GM12865 (cell line): ENCODE data around the gene KCNQ5.

Experiments used
- DNase-seq: peaks from one replicate; pipeline ENCODE4 v3.0.0; 2010; ENCODE audit warnings: low read depth
- H3K4me3 ChIP-seq: 2 replicates; pipeline ENCODE4 v1.5.1; 2011; ENCODE audit warnings: mild to moderate bottlenecking, low read depth, low read length, control low read depth
- TF ChIP-seq, protein P1 (sequence below): IDR thresholded peaks from 2 replicates; pipeline ENCODE4 v1.5.1; 2011; ENCODE audit warnings: low read length, control low read depth, low read depth, inconsistent platforms; ENCODE audit not compliant: insufficient read depth; ENCODE audit errors: missing control alignments

Gene KCNQ5

DNA sequence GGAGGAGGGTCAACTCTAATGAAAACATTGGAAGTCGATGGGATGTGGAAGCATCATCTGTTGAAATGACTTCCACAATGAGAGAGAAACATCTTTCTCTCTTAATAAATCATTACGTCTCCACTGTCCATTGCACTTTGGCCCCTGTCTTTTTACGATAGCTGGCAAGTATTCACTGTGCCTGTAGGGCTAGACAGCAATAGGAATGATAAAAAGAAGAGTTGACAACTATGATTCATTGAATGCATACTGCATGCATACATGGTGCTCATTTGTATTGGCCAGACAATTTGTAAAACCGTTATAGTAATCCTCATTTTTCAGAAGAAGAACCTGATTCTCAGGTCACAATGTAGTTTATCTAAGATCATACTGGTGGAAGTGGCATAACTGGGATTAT is 220.3 kb downstream of the KCNQ5 start:
- TF ChIP-seq, protein P1, sequence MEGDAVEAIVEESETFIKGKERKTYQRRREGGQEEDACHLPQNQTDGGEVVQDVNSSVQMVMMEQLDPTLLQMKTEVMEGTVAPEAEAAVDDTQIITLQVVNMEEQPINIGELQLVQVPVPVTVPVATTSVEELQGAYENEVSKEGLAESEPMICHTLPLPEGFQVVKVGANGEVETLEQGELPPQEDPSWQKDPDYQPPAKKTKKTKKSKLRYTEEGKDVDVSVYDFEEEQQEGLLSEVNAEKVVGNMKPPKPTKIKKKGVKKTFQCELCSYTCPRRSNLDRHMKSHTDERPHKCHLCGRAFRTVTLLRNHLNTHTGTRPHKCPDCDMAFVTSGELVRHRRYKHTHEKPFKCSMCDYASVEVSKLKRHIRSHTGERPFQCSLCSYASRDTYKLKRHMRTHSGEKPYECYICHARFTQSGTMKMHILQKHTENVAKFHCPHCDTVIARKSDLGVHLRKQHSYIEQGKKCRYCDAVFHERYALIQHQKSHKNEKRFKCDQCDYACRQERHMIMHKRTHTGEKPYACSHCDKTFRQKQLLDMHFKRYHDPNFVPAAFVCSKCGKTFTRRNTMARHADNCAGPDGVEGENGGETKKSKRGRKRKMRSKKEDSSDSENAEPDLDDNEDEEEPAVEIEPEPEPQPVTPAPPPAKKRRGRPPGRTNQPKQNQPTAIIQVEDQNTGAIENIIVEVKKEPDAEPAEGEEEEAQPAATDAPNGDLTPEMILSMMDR, result no peak
- no peak for DNase-seq
- H3K4me3 ChIP-seq, result no peak overlapping the region

DNA sequence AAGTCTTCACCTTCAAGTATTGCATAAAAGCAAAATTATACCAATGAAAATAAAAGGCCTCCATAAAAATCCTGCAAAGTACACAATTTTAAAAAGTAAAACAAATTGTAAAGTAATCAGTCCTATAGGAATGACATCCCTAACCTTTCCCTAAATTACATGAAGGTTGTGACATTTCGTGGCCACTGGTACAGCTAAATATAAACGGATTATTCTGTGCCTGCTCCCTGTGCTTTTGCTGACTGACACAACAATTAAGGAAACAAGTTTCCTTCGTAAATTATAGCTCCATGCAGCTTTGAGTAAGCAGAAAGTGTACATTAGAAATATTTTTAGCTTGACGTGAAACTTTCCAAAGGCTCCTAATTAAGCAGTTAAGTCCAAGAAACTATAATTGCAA is 222.8 kb downstream of the KCNQ5 start:
- TF ChIP-seq, protein P1, result no peak
- no peak for DNase-seq
- H3K4me3 ChIP-seq, result no peak overlapping the region

DNA sequence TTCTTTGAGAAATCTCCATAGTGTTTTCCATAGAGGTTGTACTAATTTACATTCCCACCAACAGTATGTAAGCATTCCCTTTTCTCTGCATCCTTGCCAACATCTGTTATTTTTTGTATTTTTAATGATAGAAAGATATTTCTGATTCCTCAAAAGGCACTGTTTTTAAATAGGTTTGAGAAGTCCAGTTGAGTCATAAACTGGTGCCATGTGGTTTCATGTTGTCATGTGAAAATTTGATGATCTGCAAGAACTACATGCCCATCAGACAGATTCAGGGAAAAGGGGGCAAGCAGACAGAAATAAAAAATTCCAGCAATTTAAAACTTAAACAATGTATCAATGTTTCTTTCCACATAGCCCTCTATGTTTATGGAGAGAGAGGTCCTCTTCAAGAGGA is 227.5 kb downstream of the KCNQ5 start:
- TF ChIP-seq, protein P1, result no peak
- no peak for DNase-seq
- H3K4me3 ChIP-seq, result no peak overlapping the region

DNA sequence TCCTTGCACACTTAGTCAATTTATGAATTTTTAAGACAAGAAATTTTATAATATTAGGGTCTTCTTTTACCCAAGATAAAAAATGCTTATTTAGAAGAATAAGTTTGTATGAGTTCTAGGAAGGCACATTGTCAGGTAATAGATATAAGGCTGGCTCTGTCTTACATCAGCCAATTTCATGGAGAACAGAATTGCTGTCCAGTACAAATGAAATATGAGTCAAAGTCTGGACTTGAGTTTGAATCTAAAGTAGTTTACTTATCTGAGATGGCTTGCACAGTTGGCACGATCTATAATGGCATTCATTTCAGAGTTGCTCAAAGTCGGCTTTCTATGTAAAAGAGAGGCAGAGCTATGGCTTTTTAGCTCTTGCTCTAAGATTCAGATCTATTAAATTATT is 228.2 kb downstream of the KCNQ5 start:
- TF ChIP-seq, protein P1, result no peak
- no peak for DNase-seq
- no peak overlapping the region for H3K4me3 ChIP-seq

DNA sequence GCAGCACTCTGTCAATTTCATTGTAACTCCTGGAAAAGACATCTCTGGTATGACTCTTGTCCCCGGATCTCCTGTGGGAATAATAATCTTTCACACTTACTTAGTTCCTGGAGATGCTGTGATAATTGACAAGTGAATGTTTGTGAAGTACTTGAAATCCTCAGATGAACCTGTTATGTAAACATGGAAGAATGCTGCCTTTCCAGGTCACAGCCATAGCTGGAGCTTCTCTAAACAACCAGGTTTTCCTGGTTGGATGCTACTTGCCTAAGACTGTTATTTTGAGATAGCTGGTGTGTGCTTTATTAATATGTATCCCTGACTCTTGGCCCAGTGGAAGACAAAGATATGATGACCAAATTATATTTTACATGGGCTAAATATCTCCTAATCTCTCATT is 228.6 kb downstream of the KCNQ5 start:
- TF ChIP-seq, protein P1, result no peak
- DNase-seq, result no peak
- no peak overlapping the region for H3K4me3 ChIP-seq

DNA sequence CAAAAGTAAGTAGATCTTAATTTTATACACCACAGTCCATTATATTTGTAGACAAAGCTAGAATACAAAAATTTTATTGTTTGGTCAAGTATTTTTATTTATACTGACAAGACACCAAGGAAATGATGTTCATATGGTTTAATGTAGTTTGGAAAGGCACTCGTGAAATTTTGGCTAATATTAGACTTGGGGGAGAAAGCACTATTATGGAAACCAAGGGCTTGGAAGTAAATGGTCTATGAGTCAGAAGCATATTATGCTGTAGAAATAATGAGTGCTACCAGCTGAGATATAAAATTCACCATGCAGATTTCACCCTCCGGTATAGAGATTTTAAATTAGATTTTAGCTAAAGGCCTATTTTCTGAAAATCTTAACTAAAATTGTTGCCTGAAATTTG is 233.6 kb downstream of the KCNQ5 start:
- TF ChIP-seq, protein P1, result no peak
- H3K4me3 ChIP-seq, result no peak overlapping the region
- DNase-seq, result no peak

DNA sequence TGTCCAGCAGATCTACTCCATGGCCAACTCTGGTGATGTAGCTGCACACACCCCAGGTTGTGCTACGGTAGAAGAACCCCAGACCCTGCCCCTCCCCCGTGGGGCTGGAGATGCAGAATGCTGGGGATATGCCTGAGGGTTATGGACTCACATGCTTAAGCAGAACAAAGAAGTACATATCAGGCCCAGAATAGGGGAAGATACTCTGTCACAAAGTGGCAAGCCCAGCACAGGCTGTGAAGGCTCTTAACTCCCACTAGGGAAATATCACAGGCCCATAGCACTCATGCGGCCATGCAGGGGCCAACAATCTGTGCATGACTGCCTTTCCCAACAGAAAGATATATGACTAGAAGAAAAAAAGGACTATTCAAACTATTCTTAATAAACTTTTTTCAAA is 234.9 kb downstream of the KCNQ5 start:
- H3K4me3 ChIP-seq, result no peak overlapping the region
- TF ChIP-seq, protein P1, result no peak
- no peak for DNase-seq
